ENCODE results near the gene FHOD1. TPM values are rescaled to one million over a fixed set of nuclear protein-coding genes. Genes with fewer than 3 reads are reported as not detected.

FHOD1 gene
- total and polyA plus RNA-seq, 2 of the 13 experiments (the other 11 are each of a cell fraction or from before 2014, with no cell fraction given): 20.0 to 20.8 TPM

GRCh38 chr16:67183627-67184452 lies 63.4 kb downstream of the FHOD1 start, which contains the start of gene MATCAP1 (continued):
- no peak for TF ChIP-seq ZNF660 (CRISPR knock-in tag; IDR thresholded peaks at IDR 0.05; ENCODE audit: borderline replicate concordance, low read depth)
- TF ChIP-seq ZNF768 (CRISPR knock-in tag; IDR thresholded peaks at IDR 0.05): peak; percentile 79; the same call in 1 of the 2 replicates
- TF ChIP-seq HOXD1 (CRISPR knock-in tag; IDR thresholded peaks at IDR 0.05): no peak
- peak in 1 of 2 experiments; percentile 98; a peak in 2 of 4 replicates for TF ChIP-seq KLF16 (CRISPR knock-in tag; IDR thresholded peaks at IDR 0.05)
- TF ChIP-seq SRSF1 (optimal IDR thresholded peaks at IDR 0.05; ENCODE audit: low read depth, low read length): peak; percentile 94
- TF ChIP-seq ZBTB7B (CRISPR knock-in tag; IDR thresholded peaks at IDR 0.05): peak; percentile 89
- no peak for TF ChIP-seq FLYWCH1 (CRISPR knock-in tag; IDR thresholded peaks at IDR 0.05)
- TF ChIP-seq ZNF292 (CRISPR knock-in tag; IDR thresholded peaks at IDR 0.05; ENCODE audit: borderline replicate concordance, low read depth): peak; percentile 21; the same call in 1 of the 2 replicates
- no peak for TF ChIP-seq CEBPZ (IDR thresholded peaks at IDR 0.05; ENCODE audit: low read length)
- peak; percentile 73; the same call in 1 of the 2 replicates for TF ChIP-seq YEATS2 (CRISPR knock-in tag; IDR thresholded peaks at IDR 0.05; ENCODE audit: borderline replicate concordance)
- no peak for TF ChIP-seq RELA (CRISPR knock-in tag; IDR thresholded peaks at IDR 0.05)
- TF ChIP-seq ZFP91 (CRISPR knock-in tag; IDR thresholded peaks at IDR 0.05; ENCODE audit: borderline replicate concordance): peak; percentile 92; the same call in 1 of the 2 replicates
- TF ChIP-seq STAT5B (CRISPR knock-in tag; IDR thresholded peaks at IDR 0.05): no peak
- peak; percentile 93 for TF ChIP-seq TARDBP (CRISPR knock-in tag; IDR thresholded peaks at IDR 0.05)
- TF ChIP-seq ZNF766 (CRISPR knock-in tag; IDR thresholded peaks at IDR 0.05; ENCODE audit: borderline replicate concordance): no peak; the same call in 1 of the 2 replicates
- TF ChIP-seq ZNF12 (CRISPR knock-in tag; IDR thresholded peaks at IDR 0.05): 0 out of 2 replicates have a peak, but pooled peaks have one; percentile 27
- no peak for TF ChIP-seq NR2F2 (IDR thresholded peaks at IDR 0.05; ENCODE audit: borderline replicate concordance, low read depth)
- no peak for TF ChIP-seq SNAPC4 (CRISPR knock-in tag; IDR thresholded peaks at IDR 0.05)
- TF ChIP-seq ZNF205 (CRISPR knock-in tag; IDR thresholded peaks at IDR 0.05): peak; percentile 74
- no peak for TF ChIP-seq ZFP36 (IDR thresholded peaks at IDR 0.05; ENCODE audit: borderline replicate concordance, low read depth, low read length, partially characterized antibody)
